ENCODE results near the gene PTEN. TPM values are rescaled to one million over a fixed set of nuclear protein-coding genes. Genes with fewer than 3 reads are reported as not detected.
"Not testable (repeated sequence)": the region's sequence is repeated elsewhere in the genome, so short reads cannot be mapped to it uniquely, and the experiment has no call there.

Gene PTEN
- total RNA-seq, 1 experiment from 2014 or later = 53.7 TPM

GRCh38 chr10:87895430-87895829, 32.0 kb downstream of the PTEN start:
- Histone ChIP-seq H3K9me3 (replicated peaks) (no peaks in the 10 kb centered on the region), H3K36me3 (peaks cover 17% of the 10 kb centered on the region), H3K4me3 (no peak overlapping the region), H3K4me1 (replicated peaks) (no peaks in the 10 kb centered on the region), H3K27me3 (replicated peaks) (no peaks in the 10 kb centered on the region), H3K27ac (no peak overlapping the region)
- no peak for DNase-seq (ENCODE audit: low read depth in 1 of 2, low spot score in 2 of 2)

GRCh38 chr10:87896216-87896615, 32.8 kb downstream of the PTEN start:
- no peak overlapping the region for H3K27ac ChIP-seq

GRCh38 chr10:87897957-87898356, 34.5 kb downstream of the PTEN start:
- H3K27me3 ChIP-seq (replicated peaks); H3K27ac ChIP-seq; H3K4me1 ChIP-seq (replicated peaks); H3K4me3 ChIP-seq; DNase-seq (ENCODE audit: low read depth in 1 of 2, low spot score in 2 of 2); H3K9me3 ChIP-seq (replicated peaks): not testable (repeated sequence)
- H3K36me3 ChIP-seq = peaks cover 16% of the 10 kb centered on the region

More at GRCh38 chr10:87896216-87896615, 32.8 kb downstream of the PTEN start:
- H3K4me3 ChIP-seq = no peak overlapping the region
- H3K36me3 ChIP-seq = peaks cover 17% of the 10 kb centered on the region
- H3K4me1 ChIP-seq (replicated peaks) = no peaks in the 10 kb centered on the region
- H3K27me3 ChIP-seq (replicated peaks) = no peaks in the 10 kb centered on the region
- no peak for DNase-seq (ENCODE audit: low read depth in 1 of 2, low spot score in 2 of 2)
- H3K9me3 ChIP-seq (replicated peaks) = no peaks in the 10 kb centered on the region

GRCh38 chr10:87903396-87903795, 40.0 kb downstream of the PTEN start:
- not testable (repeated sequence) for H3K4me1 ChIP-seq (replicated peaks); H3K4me3 ChIP-seq; H3K27ac ChIP-seq; DNase-seq (ENCODE audit: low read depth in 1 of 2, low spot score in 2 of 2); H3K27me3 ChIP-seq (replicated peaks); H3K9me3 ChIP-seq (replicated peaks)
- peaks cover 26% of the 10 kb centered on the region for H3K36me3 ChIP-seq

- no peak for DNase-seq (ENCODE audit: low read depth in 1 of 2, low spot score in 2 of 2)
- Histone ChIP-seq H3K9me3 (replicated peaks) (0 out of 2 replicates have a peak, but pooled peaks cover 7% of the 10 kb centered on the region), H3K27ac (no peak overlapping the region), H3K4me3 (no peak overlapping the region), H3K27me3 (replicated peaks) (no peaks in the 10 kb centered on the region), H3K36me3 (peaks cover 20% of the 10 kb centered on the region), H3K4me1 (replicated peaks) (no peaks in the 10 kb centered on the region)
Measured at GRCh38 chr10:87913156-87913921, 49.9 kb downstream of the PTEN start.

GRCh38 chr10:87915406-87915805, 52.0 kb downstream of the PTEN start:
- Histone ChIP-seq H3K4me1 (replicated peaks) (no peaks in the 10 kb centered on the region), H3K4me3 (no peak overlapping the region)
- DNase-seq (ENCODE audit: low read depth in 1 of 2, low spot score in 2 of 2) = no peak

GRCh38 chr10:87915989-87916388, 52.6 kb downstream of the PTEN start:
- H3K4me3 ChIP-seq = no peak overlapping the region
- 0 out of 2 replicates have a peak, but pooled peaks cover 7% of the 10 kb centered on the region for H3K9me3 ChIP-seq (replicated peaks)
- no peaks in the 10 kb centered on the region for H3K4me1 ChIP-seq (replicated peaks)
- no peak overlapping the region for H3K27ac ChIP-seq
- no peaks in the 10 kb centered on the region for H3K27me3 ChIP-seq (replicated peaks)
- DNase-seq (ENCODE audit: low read depth in 1 of 2, low spot score in 2 of 2) = no peak
- peaks cover 20% of the 10 kb centered on the region for H3K36me3 ChIP-seq

More at GRCh38 chr10:87915406-87915805, 52.0 kb downstream of the PTEN start:
- H3K27ac ChIP-seq = no peak overlapping the region
- 0 out of 2 replicates have a peak, but pooled peaks cover 7% of the 10 kb centered on the region for H3K9me3 ChIP-seq (replicated peaks)
- H3K27me3 ChIP-seq (replicated peaks) = no peaks in the 10 kb centered on the region
- H3K36me3 ChIP-seq = peaks cover 20% of the 10 kb centered on the region

GRCh38 chr10:87916515-87916914, 53.1 kb downstream of the PTEN start:
- Histone ChIP-seq H3K9me3 (replicated peaks) (0 out of 2 replicates have a peak, but pooled peaks cover 7% of the 10 kb centered on the region), H3K27me3 (replicated peaks) (no peaks in the 10 kb centered on the region), H3K4me3 (no peak overlapping the region), H3K36me3 (peaks cover 20% of the 10 kb centered on the region), H3K4me1 (replicated peaks) (no peaks in the 10 kb centered on the region), H3K27ac (no peak overlapping the region)
- DNase-seq (ENCODE audit: low read depth in 1 of 2, low spot score in 2 of 2) = no peak

- no peaks in the 10 kb centered on the region for H3K27me3 ChIP-seq (replicated peaks)
- H3K4me1 ChIP-seq (replicated peaks) = no peaks in the 10 kb centered on the region
- H3K36me3 ChIP-seq = peaks cover 15% of the 10 kb centered on the region
- no peak overlapping the region for H3K4me3 ChIP-seq
- 0 out of 2 replicates have a peak, but pooled peaks cover 1% of the 10 kb centered on the region for H3K9me3 ChIP-seq (replicated peaks)
- DNase-seq (ENCODE audit: low read depth in 1 of 2, low spot score in 2 of 2) = no peak
- H3K27ac ChIP-seq = no peak overlapping the region
Measured at GRCh38 chr10:87918254-87918859, 54.9 kb downstream of the PTEN start.

- Histone ChIP-seq H3K27me3 (replicated peaks) (no peaks in the 10 kb centered on the region), H3K27ac (no peak overlapping the region), H3K9me3 (replicated peaks) (no peaks in the 10 kb centered on the region), H3K4me1 (replicated peaks) (peaks cover 1% of the 10 kb centered on the region), H3K4me3 (no peak overlapping the region), H3K36me3 (peaks cover 19% of the 10 kb centered on the region)
- DNase-seq (ENCODE audit: low read depth in 1 of 2, low spot score in 2 of 2) = no peak
Measured at GRCh38 chr10:87920538-87920937, 57.1 kb downstream of the PTEN start.

- no peaks in the 10 kb centered on the region for H3K27me3 ChIP-seq (replicated peaks)
- no peaks in the 10 kb centered on the region for H3K9me3 ChIP-seq (replicated peaks)
- no peak overlapping the region for H3K27ac ChIP-seq
- H3K4me3 ChIP-seq = no peak overlapping the region
- peaks cover 30% of the 10 kb centered on the region for H3K36me3 ChIP-seq
- no peak for DNase-seq (ENCODE audit: low read depth in 1 of 2, low spot score in 2 of 2)
- peaks cover 17% of the 10 kb centered on the region for H3K4me1 ChIP-seq (replicated peaks)
Measured at GRCh38 chr10:87921931-87922688, 58.7 kb downstream of the PTEN start.

- Histone ChIP-seq H3K4me1 (replicated peaks) (peaks cover 25% of the 10 kb centered on the region), H3K9me3 (replicated peaks) (no peaks in the 10 kb centered on the region), H3K27ac (no peak overlapping the region), H3K27me3 (replicated peaks) (no peaks in the 10 kb centered on the region), H3K4me3 (no peak overlapping the region), H3K36me3 (peaks cover 35% of the 10 kb centered on the region)
- DNase-seq (ENCODE audit: low read depth in 1 of 2, low spot score in 2 of 2) = no peak
Measured at GRCh38 chr10:87923233-87923632, 59.8 kb downstream of the PTEN start.

- H3K27me3 ChIP-seq (replicated peaks) = no peaks in the 10 kb centered on the region
- peaks cover 35% of the 10 kb centered on the region for H3K36me3 ChIP-seq
- peaks cover 42% of the 10 kb centered on the region for H3K4me1 ChIP-seq (replicated peaks)
- DNase-seq (ENCODE audit: low read depth in 1 of 2, low spot score in 2 of 2) = no peak
- H3K9me3 ChIP-seq (replicated peaks) = no peaks in the 10 kb centered on the region
- H3K4me3 ChIP-seq = no peak overlapping the region
- H3K27ac ChIP-seq = no peak overlapping the region
Measured at GRCh38 chr10:87925570-87925969, 62.1 kb downstream of the PTEN start.

GRCh38 chr10:87927091-87927490, 63.7 kb downstream of the PTEN start:
- peaks cover 50% of the 10 kb centered on the region for H3K4me1 ChIP-seq (replicated peaks)
- no peaks in the 10 kb centered on the region for H3K9me3 ChIP-seq (replicated peaks)
- no peak overlapping the region for H3K4me3 ChIP-seq
- H3K27me3 ChIP-seq (replicated peaks) = no peaks in the 10 kb centered on the region
- H3K36me3 ChIP-seq = peaks cover 39% of the 10 kb centered on the region
- peak overlapping the region; percentile 83 for H3K27ac ChIP-seq
- DNase-seq (ENCODE audit: low read depth in 1 of 2, low spot score in 2 of 2) = peak in 1 of 2 experiments; percentile 65

Measured in SJSA1 (cell line).